CD14-positive monocyte (primary cell): Measurements from ENCODE around the gene ZNF385A. TPM values are rescaled to one million over a fixed set of nuclear protein-coding genes. Genes with fewer than 3 reads are reported as not detected.

Source experiments
- DNase-seq, 3 donors: peaks; one replicate each; pipeline ENCODE4 v3.0.0-alpha.2; 2011 to 2022
- H2AFZ ChIP-seq: 2 replicates; pipeline ENCODE4 v1.6.0; 2012; ENCODE audit warnings: mild to moderate bottlenecking, low read depth, low read length, inconsistent platforms; ENCODE audit not compliant: insufficient read depth, poor library complexity, severe bottlenecking
- H3K27ac ChIP-seq, 2 donors: 1 replicate in 1 of 2; 2 replicates in 1 of 2; pipeline ENCODE4 v1.5.1; 2012 to 2013; ENCODE audit warnings: low read length in 2 of 2, control low read depth in 1 of 2, inconsistent platforms in 1 of 2, low read depth in 1 of 2, mild to moderate bottlenecking in 1 of 2
- H3K27me3 ChIP-seq, 2 donors: one replicate each; pipeline versions ENCODE4 v1.6.0 to v1.6.1; 2011 to 2013; ENCODE audit warnings: low read length in 2 of 2; ENCODE audit not compliant: control insufficient read depth in 2 of 2, insufficient read depth in 2 of 2
- H3K36me3 ChIP-seq, 2 donors: replicated peaks in 1 of 2; 1 replicate in 1 of 2; 2 replicates in 1 of 2; pipeline versions ENCODE4 v1.5.1 to v1.6.1; 2012 to 2013; ENCODE audit warnings: low read length in 2 of 2, control low read depth in 1 of 2, inconsistent platforms in 1 of 2, mild to moderate bottlenecking in 1 of 2; ENCODE audit not compliant: insufficient read depth in 2 of 2, control insufficient read depth in 1 of 2
- H3K4me1 ChIP-seq, 2 donors: 1 replicate in 1 of 2; 2 replicates in 1 of 2; pipeline versions ENCODE4 v1.5.1 to v1.6.1; 2012 to 2013; ENCODE audit warnings: low read length in 2 of 2, control low read depth in 1 of 2, inconsistent platforms in 1 of 2, mild to moderate bottlenecking in 1 of 2, moderate library complexity in 1 of 2; ENCODE audit not compliant: insufficient read depth in 2 of 2, control insufficient read depth in 1 of 2
- H3K4me2 ChIP-seq: replicated peaks from 2 replicates; pipeline ENCODE3; 2012; ENCODE audit warnings: low read length, moderate library complexity, mild to moderate bottlenecking; ENCODE audit not compliant: poor library complexity, severe bottlenecking; ENCODE audit errors: extremely low read depth
- H3K4me3 ChIP-seq, 3 experiments: fragments of 200-600 bp in 1 of 3; sonication (generic) in 1 of 3; replicated peaks in 1 of 3; 1 replicate in 2 of 3; 2 replicates in 1 of 3; pipeline ENCODE4 v1.5.1; 2011 to 2013; ENCODE audit warnings: low read length in 3 of 3, mild to moderate bottlenecking in 3 of 3, control low read depth in 2 of 3, low read depth in 2 of 3, inconsistent platforms in 1 of 3, moderate library complexity in 1 of 3
- H3K79me2 ChIP-seq: 2 replicates; pipeline ENCODE4 v1.6.0; 2012; ENCODE audit warnings: mild to moderate bottlenecking, control low read depth, inconsistent platforms, low read length, moderate library complexity; ENCODE audit not compliant: insufficient read depth
- H3K9ac ChIP-seq: 2 replicates; pipeline ENCODE4 v1.6.0; 2017; ENCODE audit warnings: low read length, mild to moderate bottlenecking; ENCODE audit not compliant: insufficient read depth, poor library complexity, severe bottlenecking
- H3K9me3 ChIP-seq, 2 donors: replicated peaks in 1 of 2; 1 replicate in 1 of 2; 2 replicates in 1 of 2; pipeline versions ENCODE4 v1.5.1 to v1.6.1; 2012 to 2013; ENCODE audit warnings: low read length in 2 of 2, control low read depth in 1 of 2; ENCODE audit not compliant: control insufficient read depth in 1 of 2, insufficient read depth in 1 of 2
- H4K20me1 ChIP-seq: 2 replicates; pipeline ENCODE4 v1.6.0; 2012; ENCODE audit warnings: mild to moderate bottlenecking, low read length, control low read depth, moderate library complexity; ENCODE audit not compliant: insufficient read depth
- H3K27ac Mint-ChIP-seq, 7 donors: one replicate each; pipeline ENCODE4 v1.8.0; 2020; ENCODE audit warnings: mild to moderate bottlenecking in 7 of 7, mixed read lengths in 7 of 7, moderate library complexity in 6 of 7, inconsistent platforms in 2 of 7
- H3K27me3 Mint-ChIP-seq, 3 donors: one replicate each; pipeline ENCODE4 v1.8.0; 2021 to 2022; ENCODE audit warnings: low read depth in 3 of 3, mild to moderate bottlenecking in 3 of 3, mixed read lengths in 3 of 3, moderate library complexity in 3 of 3, inconsistent platforms in 1 of 3
- H3K36me3 Mint-ChIP-seq, 2 donors: one replicate each; pipeline ENCODE4 v1.8.0; 2020; ENCODE audit warnings: mixed read lengths in 2 of 2, inconsistent platforms in 1 of 2, mild to moderate bottlenecking in 1 of 2
- H3K4me1 Mint-ChIP-seq: one replicate; pipeline ENCODE4 v1.8.0; 2020; ENCODE audit warnings: mild to moderate bottlenecking, mixed read lengths
- H3K4me3 Mint-ChIP-seq, 2 donors: one replicate each; pipeline ENCODE4 v1.8.0; 2020; ENCODE audit warnings: mild to moderate bottlenecking in 2 of 2, mixed read lengths in 2 of 2, moderate library complexity in 1 of 2
- H3K9me3 Mint-ChIP-seq, 7 donors: one replicate each; pipeline ENCODE4 v1.8.0; 2020 to 2022; ENCODE audit warnings: mixed read lengths in 7 of 7, mild to moderate bottlenecking in 6 of 7, moderate library complexity in 6 of 7, inconsistent platforms in 2 of 7
- WGBS: methylation state at CpG from one replicate; pipeline ENCODE4 v1.1.5; 2013; ENCODE audit warnings: missing lambda C conversion rate; ENCODE audit not compliant: insufficient coverage; 5-methylcytosine and 5-hydroxymethylcytosine counted together
- intact Hi-C, 2 donors: fragments of 100-400 bp; cut with micrococcal nuclease; formaldehyde crosslinking; loops; one replicate each; pipeline versions ENCODE4 v1.15.0 to v1.15.1; 2023
- polyA plus RNA-seq, 3 donors: library from polyadenylated mRNA; depleted of rRNA in 1 of 3; unstranded in 2 of 3; stranded (reverse) in 1 of 3; fragments of 300-500 nt in 2 of 3; fragments of >200 nt in 1 of 3; fragmentation: Illumina TruSeq in 2 of 3; gene quantifications; 1 replicate in 2 of 3; 2 replicates in 1 of 3; pipeline ENCODE4 v1.2.3, GENCODE V29; 2012 to 2021
- TF ChIP-seq, protein P1 (sequence below): fragments of 200-600 bp; IDR thresholded peaks from one replicate; pipeline ENCODE4 v1.8.0; 2022; ENCODE audit warnings: antibody characterized with exemption, mild to moderate bottlenecking

Gene ZNF385A
- polyA plus RNA-seq, 3 donors, result 53.9 to 97.6 (median 78.3) TPM

DNA sequence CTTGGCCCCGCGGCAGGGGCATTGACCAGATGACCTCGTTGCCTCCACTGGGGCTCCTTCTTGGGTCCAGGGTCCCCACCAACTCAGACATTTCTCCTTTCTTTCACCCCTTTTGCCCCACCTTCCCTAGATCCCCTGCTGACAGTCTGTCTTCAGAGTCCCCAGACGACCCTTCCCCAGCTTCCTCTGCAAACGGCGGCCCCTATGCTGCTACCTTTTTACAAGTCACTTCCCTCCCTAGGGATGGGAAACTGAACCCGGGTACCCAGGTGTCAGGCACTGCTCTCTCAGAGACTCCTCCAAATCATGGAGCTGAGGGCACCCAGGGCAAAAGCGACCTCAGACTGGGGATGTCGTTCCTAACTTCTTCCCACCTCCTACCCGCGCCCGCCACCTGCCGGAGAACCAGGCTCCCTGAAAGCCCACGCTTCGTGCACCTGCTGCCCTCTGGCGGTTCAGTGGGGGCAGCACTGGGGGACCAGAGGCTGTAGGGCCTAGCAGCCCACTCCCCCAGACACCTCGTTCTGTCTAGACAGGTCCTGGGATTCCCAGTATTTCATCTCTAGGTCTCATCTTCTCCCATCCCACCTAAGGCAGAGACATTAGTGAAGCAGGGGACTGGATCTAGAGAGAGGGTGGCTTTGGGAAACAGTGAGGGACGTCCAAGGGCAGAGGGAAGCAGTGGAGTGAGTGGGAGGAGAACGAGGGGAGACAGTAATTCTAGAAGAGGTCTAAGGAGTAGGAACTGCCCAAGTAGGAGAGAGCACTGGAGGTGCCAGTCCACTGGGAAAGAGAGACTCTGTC, 4.9 kb downstream of the ZNF385A start:
- Mint-ChIP-seq H3K4me1 (peaks cover 77% of the 10 kb centered on the region), H3K36me3 (peaks cover 76 to 81% of the 10 kb centered on the region in 2 donors), H3K4me3 (peak overlapping the region; percentile 75 to 80), H3K27ac (peak overlapping the region; percentile 81 to 100 (median 90)), H3K27me3 (peaks cover 0 to 2% (median 0%) of the 10 kb centered on the region in 3 donors), H3K9me3 (peaks cover 0 to 2% (median 0%) of the 10 kb centered on the region in 7 donors)
- peaks cover 53 to 65% of the 10 kb centered on the region in 2 donors for H3K4me1 ChIP-seq
- TF ChIP-seq, protein P1, sequence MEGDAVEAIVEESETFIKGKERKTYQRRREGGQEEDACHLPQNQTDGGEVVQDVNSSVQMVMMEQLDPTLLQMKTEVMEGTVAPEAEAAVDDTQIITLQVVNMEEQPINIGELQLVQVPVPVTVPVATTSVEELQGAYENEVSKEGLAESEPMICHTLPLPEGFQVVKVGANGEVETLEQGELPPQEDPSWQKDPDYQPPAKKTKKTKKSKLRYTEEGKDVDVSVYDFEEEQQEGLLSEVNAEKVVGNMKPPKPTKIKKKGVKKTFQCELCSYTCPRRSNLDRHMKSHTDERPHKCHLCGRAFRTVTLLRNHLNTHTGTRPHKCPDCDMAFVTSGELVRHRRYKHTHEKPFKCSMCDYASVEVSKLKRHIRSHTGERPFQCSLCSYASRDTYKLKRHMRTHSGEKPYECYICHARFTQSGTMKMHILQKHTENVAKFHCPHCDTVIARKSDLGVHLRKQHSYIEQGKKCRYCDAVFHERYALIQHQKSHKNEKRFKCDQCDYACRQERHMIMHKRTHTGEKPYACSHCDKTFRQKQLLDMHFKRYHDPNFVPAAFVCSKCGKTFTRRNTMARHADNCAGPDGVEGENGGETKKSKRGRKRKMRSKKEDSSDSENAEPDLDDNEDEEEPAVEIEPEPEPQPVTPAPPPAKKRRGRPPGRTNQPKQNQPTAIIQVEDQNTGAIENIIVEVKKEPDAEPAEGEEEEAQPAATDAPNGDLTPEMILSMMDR, result peak; percentile 100
- H3K9me3 ChIP-seq, result no peaks in the 10 kb centered on the region
- peaks cover 49 to 51% of the 10 kb centered on the region in 2 donors for H3K36me3 ChIP-seq
- H2AFZ ChIP-seq, result no peak overlapping the region
- intact Hi-C loops, result loop anchor here in 1 of 2 donors (5.0 kb wide), 1 partner anchor 87 kb away; no protein-coding TSS in a partner anchor
- peaks cover 79% of the 10 kb centered on the region for H3K79me2 ChIP-seq
- peak overlapping the region; percentile 11 for H3K9ac ChIP-seq
- peaks cover 70% of the 10 kb centered on the region for H4K20me1 ChIP-seq
- WGBS, result 7% methylated on average over 13 of the region's 19 CpGs
- DNase-seq, result peak; percentile 82 to 88 (median 86)
- H3K4me2 ChIP-seq, result peak overlapping the region; percentile 70
- H3K27ac ChIP-seq, result peak overlapping the region in 1 of 2 donors; percentile 68
- H3K4me3 ChIP-seq, result peak overlapping the region in 1 of 3 experiments; percentile 64
- no peaks in the 10 kb centered on the region for H3K27me3 ChIP-seq

DNA sequence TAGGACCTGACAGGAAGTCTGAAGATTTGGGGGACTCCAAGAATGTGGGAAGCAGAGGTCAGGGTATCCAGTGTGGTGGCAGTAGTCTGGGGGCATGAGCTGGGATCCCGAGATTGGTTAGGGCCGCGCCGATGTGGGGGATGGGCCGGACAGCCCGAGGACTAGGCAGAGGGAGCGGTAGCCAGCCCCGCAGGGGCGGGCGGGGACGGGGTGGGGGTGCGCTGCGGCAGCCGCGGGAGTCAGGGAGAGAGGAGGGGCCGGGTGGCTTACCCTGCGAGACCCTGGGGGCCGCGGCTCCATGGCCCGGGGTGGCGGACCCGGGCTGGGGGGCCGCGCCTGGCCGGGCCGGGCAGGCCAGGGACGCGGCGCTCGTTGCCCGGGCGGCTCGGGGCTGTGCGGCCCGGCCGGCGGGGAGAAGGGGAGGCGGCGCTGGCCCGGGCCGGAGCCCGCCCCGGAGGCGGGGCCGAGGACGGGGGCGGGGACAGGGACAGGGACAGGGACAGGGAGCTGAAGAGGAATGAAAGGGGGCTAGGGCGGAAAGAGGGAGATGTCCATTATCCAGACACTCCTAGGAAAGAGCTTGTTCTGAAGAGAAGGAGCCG, 5.6 kb downstream of the ZNF385A start:
- H3K4me3 Mint-ChIP-seq, result peak overlapping the region; percentile 75 to 80
- H3K27me3 Mint-ChIP-seq, result peaks cover 0 to 2% (median 0%) of the 10 kb centered on the region in 3 donors
- H3K27ac Mint-ChIP-seq, result peak overlapping the region in 5 of 7 donors; percentile 72 to 100 (median 92)
- Histone ChIP-seq H3K36me3 (peaks cover 56 to 58% of the 10 kb centered on the region in 2 donors), H3K4me3 (peak overlapping the region in 1 of 3 experiments; percentile 64), H4K20me1 (peaks cover 77% of the 10 kb centered on the region), H3K27ac (peak overlapping the region in 1 of 2 donors; percentile 68), H3K9ac (no peak overlapping the region), H3K27me3 (no peaks in the 10 kb centered on the region), H2AFZ (no peak overlapping the region), H3K4me2 (peak overlapping the region; percentile 70), H3K9me3 (no peaks in the 10 kb centered on the region), H3K4me1 (peaks cover 46 to 64% of the 10 kb centered on the region in 2 donors), H3K79me2 (peaks cover 73% of the 10 kb centered on the region)
- peaks cover 79 to 82% of the 10 kb centered on the region in 2 donors for H3K36me3 Mint-ChIP-seq
- no peak for DNase-seq
- intact Hi-C loops, result loop anchor here in 1 of 2 donors (5.0 kb wide), 1 partner anchor 87 kb away; no protein-coding TSS in a partner anchor
- TF ChIP-seq, protein P1, result no peak
- H3K4me1 Mint-ChIP-seq, result peaks cover 75% of the 10 kb centered on the region
- peaks cover 0 to 1% (median 0%) of the 10 kb centered on the region in 7 donors for H3K9me3 Mint-ChIP-seq
- 82% methylated on average over 34 of the region's 49 CpGs for WGBS
